Sigmoid colon (tissue), 4 donors: ENCODE data around the gene MGST3.
"Not testable (repeated sequence)": the region's sequence is repeated elsewhere in the genome, so short reads cannot be mapped to it uniquely, and the experiment has no call there.

ENCODE experiments used
- EP300 ChIP-seq, 4 donors: sonication (generic); formaldehyde crosslinking; IDR thresholded peaks; one replicate each; pipeline ENCODE4 v1.6.1; 2017; ENCODE audit warnings: antibody characterized with exemption in 4 of 4
- POLR2AphosphoS5 ChIP-seq, 4 donors: sonication (generic); formaldehyde crosslinking; IDR thresholded peaks; one replicate each; pipeline ENCODE4 v1.6.1; 2017; ENCODE audit warnings: antibody characterized with exemption in 4 of 4
- TF ChIP-seq, protein P1 (sequence below), 4 experiments: fragments of 450-650 bp in 3 of 4; fragments of 200-600 bp in 1 of 4; IDR thresholded peaks; one replicate each; pipeline ENCODE4 v1.5.1; 2016 to 2019; ENCODE audit warnings: antibody characterized with exemption in 4 of 4, mild to moderate bottlenecking in 3 of 4, moderate library complexity in 2 of 4

GRCh38 chr1:165658766-165659580, 27.9 kb downstream of the MGST3 start:
- TF ChIP-seq, protein P1, sequence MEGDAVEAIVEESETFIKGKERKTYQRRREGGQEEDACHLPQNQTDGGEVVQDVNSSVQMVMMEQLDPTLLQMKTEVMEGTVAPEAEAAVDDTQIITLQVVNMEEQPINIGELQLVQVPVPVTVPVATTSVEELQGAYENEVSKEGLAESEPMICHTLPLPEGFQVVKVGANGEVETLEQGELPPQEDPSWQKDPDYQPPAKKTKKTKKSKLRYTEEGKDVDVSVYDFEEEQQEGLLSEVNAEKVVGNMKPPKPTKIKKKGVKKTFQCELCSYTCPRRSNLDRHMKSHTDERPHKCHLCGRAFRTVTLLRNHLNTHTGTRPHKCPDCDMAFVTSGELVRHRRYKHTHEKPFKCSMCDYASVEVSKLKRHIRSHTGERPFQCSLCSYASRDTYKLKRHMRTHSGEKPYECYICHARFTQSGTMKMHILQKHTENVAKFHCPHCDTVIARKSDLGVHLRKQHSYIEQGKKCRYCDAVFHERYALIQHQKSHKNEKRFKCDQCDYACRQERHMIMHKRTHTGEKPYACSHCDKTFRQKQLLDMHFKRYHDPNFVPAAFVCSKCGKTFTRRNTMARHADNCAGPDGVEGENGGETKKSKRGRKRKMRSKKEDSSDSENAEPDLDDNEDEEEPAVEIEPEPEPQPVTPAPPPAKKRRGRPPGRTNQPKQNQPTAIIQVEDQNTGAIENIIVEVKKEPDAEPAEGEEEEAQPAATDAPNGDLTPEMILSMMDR (IDR thresholded peaks at IDR 0.05) = not testable (repeated sequence)
- TF ChIP-seq EP300, POLR2AphosphoS5 (IDR thresholded peaks at IDR 0.05): not testable (repeated sequence)
